Measurements from ENCODE around the gene CABP4.

CABP4 gene

GRCh38 chr11:67413266-67413849 lies 41.8 kb upstream of the CABP4 start:
- H3K4me3 ChIP-seq (ENCODE audit: low read length): no peak overlapping the region
- TF ChIP-seq CTCF (IDR thresholded peaks at IDR 0.05; ENCODE audit: insufficient read depth, low read depth, low read length, missing control alignments): no peak

GRCh38 chr11:67415501-67416304 lies 39.5 kb upstream of the CABP4 start, which contains the start of gene CARNS1:
TSS of gene CARNS1 (plus strand) at chr11:67415678. CDS start at chr11:67416200, 522 bp downstream.
- no peak within 1 kb of the TSS for H3K4me3 ChIP-seq (ENCODE audit: low read length)
- no peak for DNase-seq (ENCODE audit: low read depth)
- no peak for TF ChIP-seq CTCF (IDR thresholded peaks at IDR 0.05; ENCODE audit: insufficient read depth, low read depth, low read length, missing control alignments)

More at GRCh38 chr11:67413266-67413849, 41.8 kb upstream of the CABP4 start:
- no peak for DNase-seq (ENCODE audit: low read depth)

GRCh38 chr11:67416416-67417335 lies 38.5 kb upstream of the CABP4 start:
- H3K4me3 ChIP-seq (ENCODE audit: low read length): no peak overlapping the region
- peak; percentile 73 for DNase-seq (ENCODE audit: low read depth)
- no peak for TF ChIP-seq CTCF (IDR thresholded peaks at IDR 0.05; ENCODE audit: insufficient read depth, low read depth, low read length, missing control alignments)

GRCh38 chr11:67417425-67417824 lies 37.7 kb upstream of the CABP4 start:
- no peak overlapping the region for H3K4me3 ChIP-seq (ENCODE audit: low read length)
- TF ChIP-seq CTCF (IDR thresholded peaks at IDR 0.05; ENCODE audit: insufficient read depth, low read depth, low read length, missing control alignments): no peak
- no peak for DNase-seq (ENCODE audit: low read depth)

- TF ChIP-seq CTCF (IDR thresholded peaks at IDR 0.05; ENCODE audit: insufficient read depth, low read depth, low read length, missing control alignments): no peak
- no peak for DNase-seq (ENCODE audit: low read depth)
- no peak overlapping the region for H3K4me3 ChIP-seq (ENCODE audit: low read length)
These were observed 36.5 kb upstream of the CABP4 start for GRCh38 chr11:67418476-67419281.

All from epithelial cell of esophagus (primary cell).